ENCODE data around the gene MAFB. TPM values are rescaled to one million over a fixed set of nuclear protein-coding genes. Genes with fewer than 3 reads are reported as not detected.

Gene MAFB
- total RNA-seq, 1 donor from 2014 or later, result 1.9 TPM

DNA sequence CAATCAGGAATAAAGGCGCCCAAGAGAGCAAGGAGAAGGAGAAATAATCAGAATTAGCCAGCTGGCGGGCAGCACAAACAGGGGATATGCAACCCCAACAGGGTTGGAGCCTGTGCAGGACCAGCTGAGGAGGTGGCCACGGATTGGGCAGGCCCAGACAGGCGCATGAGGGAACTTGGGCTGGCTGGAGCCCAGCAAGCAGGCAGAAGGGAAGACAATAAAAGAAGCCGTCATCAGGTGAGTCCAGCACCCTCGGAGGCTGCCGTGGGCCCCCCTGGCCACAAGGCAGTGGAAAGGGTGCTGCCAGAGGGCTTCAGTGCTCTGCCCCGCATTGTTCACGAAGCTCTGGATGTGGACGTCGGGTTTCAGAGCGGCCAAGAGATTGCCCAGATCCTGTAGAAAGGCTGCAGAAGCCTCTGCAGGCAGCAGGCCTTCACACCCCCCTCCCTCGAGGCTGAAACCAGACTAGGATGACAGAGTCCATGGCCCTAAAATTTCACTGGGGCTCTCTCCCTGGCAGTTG lies 28.4 kb upstream of the MAFB start:
- TF ChIP-seq, protein P1, sequence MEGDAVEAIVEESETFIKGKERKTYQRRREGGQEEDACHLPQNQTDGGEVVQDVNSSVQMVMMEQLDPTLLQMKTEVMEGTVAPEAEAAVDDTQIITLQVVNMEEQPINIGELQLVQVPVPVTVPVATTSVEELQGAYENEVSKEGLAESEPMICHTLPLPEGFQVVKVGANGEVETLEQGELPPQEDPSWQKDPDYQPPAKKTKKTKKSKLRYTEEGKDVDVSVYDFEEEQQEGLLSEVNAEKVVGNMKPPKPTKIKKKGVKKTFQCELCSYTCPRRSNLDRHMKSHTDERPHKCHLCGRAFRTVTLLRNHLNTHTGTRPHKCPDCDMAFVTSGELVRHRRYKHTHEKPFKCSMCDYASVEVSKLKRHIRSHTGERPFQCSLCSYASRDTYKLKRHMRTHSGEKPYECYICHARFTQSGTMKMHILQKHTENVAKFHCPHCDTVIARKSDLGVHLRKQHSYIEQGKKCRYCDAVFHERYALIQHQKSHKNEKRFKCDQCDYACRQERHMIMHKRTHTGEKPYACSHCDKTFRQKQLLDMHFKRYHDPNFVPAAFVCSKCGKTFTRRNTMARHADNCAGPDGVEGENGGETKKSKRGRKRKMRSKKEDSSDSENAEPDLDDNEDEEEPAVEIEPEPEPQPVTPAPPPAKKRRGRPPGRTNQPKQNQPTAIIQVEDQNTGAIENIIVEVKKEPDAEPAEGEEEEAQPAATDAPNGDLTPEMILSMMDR (conservative IDR thresholded peaks at IDR 0.05), result no peak
- no peak for DNase-seq (ENCODE audit: low read depth, low spot score)
- no peaks in the 10 kb centered on the region for H3K36me3 Mint-ChIP-seq (ENCODE audit: low read depth)
- H3K4me3 Mint-ChIP-seq, result no peak overlapping the region
- H3K4me1 Mint-ChIP-seq, result no peaks in the 10 kb centered on the region
- no peaks in the 10 kb centered on the region for H3K9me3 Mint-ChIP-seq
- no peaks in the 10 kb centered on the region for H3K27me3 Mint-ChIP-seq (ENCODE audit: low read depth)
- no peak overlapping the region for H3K27ac Mint-ChIP-seq (ENCODE audit: unreplicated experiment)

DNA sequence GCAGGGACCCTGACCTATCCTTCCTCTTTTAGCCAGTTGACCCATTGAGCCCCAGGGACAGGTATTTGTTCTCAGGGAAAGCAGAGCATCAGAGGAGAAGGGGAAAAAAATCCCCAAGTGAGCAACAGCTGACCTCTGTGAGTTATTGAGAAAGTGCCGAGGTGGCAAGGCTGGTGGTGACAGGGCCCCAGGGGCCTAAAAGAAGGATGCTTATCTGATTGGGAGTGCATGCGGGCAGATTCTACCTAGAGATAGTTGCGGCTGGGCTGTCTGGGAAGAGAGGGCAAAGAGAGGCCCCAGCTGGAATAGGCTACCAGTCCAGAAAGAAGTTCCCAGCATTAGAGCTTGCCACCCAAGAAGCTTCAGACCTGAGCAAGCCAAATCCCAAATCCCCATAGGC lies 26.5 kb upstream of the MAFB start:
- Mint-ChIP-seq H3K27me3 (ENCODE audit: low read depth) (peaks cover 7% of the 10 kb centered on the region), H3K4me3 (no peak overlapping the region), H3K4me1 (no peaks in the 10 kb centered on the region), H3K36me3 (ENCODE audit: low read depth) (no peaks in the 10 kb centered on the region), H3K27ac (ENCODE audit: unreplicated experiment) (no peak overlapping the region), H3K9me3 (no peaks in the 10 kb centered on the region)
- TF ChIP-seq, protein P1 (conservative IDR thresholded peaks at IDR 0.05), result no peak
- no peak for DNase-seq (ENCODE audit: low read depth, low spot score)

DNA sequence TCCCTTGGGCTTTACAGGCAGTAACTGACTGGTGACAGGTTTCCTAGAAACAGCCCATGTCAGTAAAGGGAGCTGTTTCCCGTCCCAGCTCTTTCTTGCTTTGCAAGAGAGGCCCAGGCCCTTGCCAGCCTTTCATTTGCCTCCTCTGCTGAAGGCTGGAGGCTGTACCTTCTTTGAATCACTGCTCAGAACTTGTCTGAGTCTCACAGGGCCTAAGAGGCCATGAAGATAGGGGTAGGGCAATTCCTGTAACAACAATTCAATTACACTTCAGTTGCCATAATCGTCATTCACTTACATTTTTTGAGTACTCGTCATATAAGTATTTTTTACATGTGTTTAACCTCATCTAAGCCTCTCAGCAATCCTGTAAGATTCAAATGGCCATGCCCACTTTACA lies 25.9 kb upstream of the MAFB start:
- H3K4me3 Mint-ChIP-seq, result no peak overlapping the region
- peaks cover 9% of the 10 kb centered on the region for H3K27me3 Mint-ChIP-seq (ENCODE audit: low read depth)
- H3K4me1 Mint-ChIP-seq, result no peaks in the 10 kb centered on the region
- H3K27ac Mint-ChIP-seq (ENCODE audit: unreplicated experiment), result no peak overlapping the region
- TF ChIP-seq, protein P1 (conservative IDR thresholded peaks at IDR 0.05), result no peak
- H3K9me3 Mint-ChIP-seq, result no peaks in the 10 kb centered on the region
- DNase-seq (ENCODE audit: low read depth, low spot score), result no peak
- no peaks in the 10 kb centered on the region for H3K36me3 Mint-ChIP-seq (ENCODE audit: low read depth)

DNA sequence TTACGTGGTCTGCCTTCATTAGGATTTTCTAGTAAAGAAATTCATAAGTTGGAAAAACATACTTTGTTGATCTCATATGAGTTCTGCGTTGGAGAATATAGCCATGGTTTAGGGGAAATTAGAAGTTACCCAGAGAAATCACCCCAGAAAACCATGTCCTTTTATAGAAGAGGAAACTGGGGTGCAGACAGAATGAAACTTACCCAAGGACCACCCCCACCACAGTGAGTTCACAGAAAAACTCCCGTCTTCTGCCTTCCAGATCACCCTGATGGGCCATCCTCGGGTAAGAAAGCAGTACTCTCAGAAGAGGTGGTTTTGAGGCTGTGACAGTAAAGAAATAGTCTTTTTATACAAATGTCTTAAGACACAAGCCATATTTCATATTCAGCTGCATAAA lies 25.1 kb upstream of the MAFB start:
- Mint-ChIP-seq H3K36me3 (ENCODE audit: low read depth) (no peaks in the 10 kb centered on the region), H3K27ac (ENCODE audit: unreplicated experiment) (no peak overlapping the region), H3K27me3 (ENCODE audit: low read depth) (peaks cover 9% of the 10 kb centered on the region), H3K4me3 (no peak overlapping the region), H3K4me1 (no peaks in the 10 kb centered on the region), H3K9me3 (no peaks in the 10 kb centered on the region)
- no peak for DNase-seq (ENCODE audit: low read depth, low spot score)
- TF ChIP-seq, protein P1 (conservative IDR thresholded peaks at IDR 0.05), result no peak

DNA sequence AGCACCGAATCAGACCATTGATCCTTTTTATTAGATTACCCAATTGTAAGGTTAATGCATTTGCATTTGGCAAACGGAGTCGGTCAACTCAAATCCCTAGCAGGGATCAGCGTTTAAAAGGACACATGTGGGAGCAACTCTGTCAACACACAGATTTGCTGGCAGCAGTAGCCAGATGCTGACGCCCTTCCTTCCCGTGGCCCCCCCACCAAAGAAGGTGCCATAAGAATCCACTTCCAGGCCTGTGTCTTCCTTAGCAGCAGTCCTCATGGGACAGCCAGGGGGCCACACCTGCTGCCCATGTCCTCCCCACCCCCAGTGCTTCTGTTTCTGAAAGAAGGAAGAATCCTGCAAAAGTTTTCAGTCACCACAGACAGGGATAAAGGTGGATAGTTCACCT lies 24.5 kb upstream of the MAFB start:
- DNase-seq (ENCODE audit: low read depth, low spot score), result no peak
- Mint-ChIP-seq H3K27ac (ENCODE audit: unreplicated experiment) (no peak overlapping the region), H3K9me3 (no peaks in the 10 kb centered on the region), H3K4me1 (no peaks in the 10 kb centered on the region), H3K27me3 (ENCODE audit: low read depth) (peaks cover 9% of the 10 kb centered on the region), H3K4me3 (no peak overlapping the region), H3K36me3 (ENCODE audit: low read depth) (no peaks in the 10 kb centered on the region)
- TF ChIP-seq, protein P1 (conservative IDR thresholded peaks at IDR 0.05), result no peak

DNA sequence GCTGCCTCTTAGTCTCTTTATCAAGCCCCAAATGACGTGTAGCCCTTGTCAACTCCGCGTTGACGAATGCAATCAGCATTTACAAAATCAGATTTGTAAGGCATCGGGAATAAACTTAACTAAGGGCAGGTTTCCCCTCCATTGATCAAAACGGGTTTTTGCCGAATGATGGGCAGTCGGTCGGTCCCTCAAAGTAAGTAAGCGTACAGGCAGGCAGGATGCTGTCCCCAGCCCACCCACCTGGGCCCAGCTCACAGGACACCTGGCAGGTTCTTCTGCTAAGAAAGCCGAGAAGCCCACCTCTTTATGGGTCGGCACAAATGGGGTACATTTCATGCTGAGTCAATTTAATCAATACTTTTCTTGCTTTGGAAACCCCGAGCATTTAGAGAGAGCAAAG lies 22.0 kb upstream of the MAFB start:
- no peaks in the 10 kb centered on the region for H3K9me3 Mint-ChIP-seq
- H3K4me3 Mint-ChIP-seq, result no peak overlapping the region
- no peak for DNase-seq (ENCODE audit: low read depth, low spot score)
- H3K27me3 Mint-ChIP-seq (ENCODE audit: low read depth), result peaks cover 9% of the 10 kb centered on the region
- H3K27ac Mint-ChIP-seq (ENCODE audit: unreplicated experiment), result no peak overlapping the region
- H3K4me1 Mint-ChIP-seq, result peaks cover 8% of the 10 kb centered on the region
- TF ChIP-seq, protein P1 (conservative IDR thresholded peaks at IDR 0.05), result no peak
- H3K36me3 Mint-ChIP-seq (ENCODE audit: low read depth), result no peaks in the 10 kb centered on the region
